ENCODE results near the gene UBR3. TPM values are rescaled to one million over a fixed set of nuclear protein-coding genes. Genes with fewer than 3 reads are reported as not detected.

The UBR3 gene
- total and polyA plus RNA-seq, 4 donors: 6.1 to 63.9 (median 41.2) TPM

Other genes with a start within 250 kb of the UBR3 start
- 10 to 100 TPM; 52.5 to 55.0 TPM for gene PPIG, start 243.1 kb upstream of the UBR3 start, total RNA-seq
- 10 to 100 TPM; 36.2 to 42.2 TPM for gene PPIG, start 243.1 kb upstream of the UBR3 start, polyA plus RNA-seq
- under 1 TPM in 1 of 2 donors, not detected in 1; 0.58 TPM for gene CFAP210, start 133.0 kb upstream of the UBR3 start, total RNA-seq
- gene CFAP210, start 133.0 kb upstream of the UBR3 start, polyA plus RNA-seq: under 1 TPM in 1 of 2 donors, not detected in 1; 0.05 TPM
- 1 to 10 TPM; 4.3 to 4.8 TPM for gene PHOSPHO2, start 133.0 kb upstream of the UBR3 start, total RNA-seq
- 10 to 100 TPM in 1 of 2 donors, 1 to 10 TPM in 1; 3.4 to 13.4 TPM for gene PHOSPHO2, start 133.0 kb upstream of the UBR3 start, polyA plus RNA-seq
- 10 to 100 TPM in 1 of 2 donors, 1 to 10 TPM in 1; 7.2 to 16.4 TPM for gene KLHL23, start 93.6 kb upstream of the UBR3 start, total RNA-seq
- 1 to 10 TPM in 1 of 2 donors, under 1 TPM in 1; 0.97 to 2.1 TPM for gene KLHL23, start 93.6 kb upstream of the UBR3 start, polyA plus RNA-seq
- 10 to 100 TPM; 76.5 to 91.6 TPM for gene SSB, start 28.6 kb upstream of the UBR3 start, total RNA-seq
- 100 to 1,000 TPM; 106 to 133 TPM for gene SSB, start 28.6 kb upstream of the UBR3 start, polyA plus RNA-seq
- 10 to 100 TPM; 45.8 to 60.7 TPM for gene METTL5, start 2.5 kb upstream of the UBR3 start, total RNA-seq
- 100 to 1,000 TPM in 1 of 2 donors, 10 to 100 TPM in 1; 76.4 to 245 TPM for gene METTL5, start 2.5 kb upstream of the UBR3 start, polyA plus RNA-seq